Endothelial cell of umbilical vein (primary cell): ENCODE measurements around the gene USP31. TPM values are rescaled to one million over a fixed set of nuclear protein-coding genes. Genes with fewer than 3 reads are reported as not detected.

Experiments
- BruUV-seq: library from RNA; stranded (reverse); fragments of 400-500 nt; replicated peaks from 2 replicates; lab custom pipeline; 2021; lab: Mats Ljungman, UMichigan
- CTCF ChIA-PET: fragments of 300-600, 350-600 bp; sonication (Branson Sonifier 250); formaldehyde crosslinking; loops from one replicate; lab custom pipeline; 2021; ENCODE audit warnings: antibody characterized with exemption, inconsistent platforms; lab: Charles Lee
- POLR2A ChIA-PET: fragments of 300-600, 350-600 bp; sonication (Branson Sonifier 250); formaldehyde crosslinking; loops from one replicate; lab custom pipeline; 2021; ENCODE audit warnings: antibody characterized with exemption, inconsistent platforms; lab: Charles Lee
- DNase-seq: peaks from one replicate; pipeline ENCODE4 v3.0.0-alpha.2; 2011; ENCODE audit warnings: low read depth, low spot score
- FAIRE-seq: peaks from 2 replicates; lab custom pipeline; 2011; peaks lifted over from hg19 to GRCh38; lab: Jason Lieb, UNC
- H2AFZ ChIP-seq: 2 replicates; pipeline ENCODE4 v1.6.0; 2012; ENCODE audit warnings: low read depth, low read length, control low read depth, inconsistent platforms
- H3K27ac ChIP-seq: 2 replicates; pipeline ENCODE4 v1.5.1; 2011; ENCODE audit warnings: low read depth, mild to moderate bottlenecking, control low read depth, low read length, moderate library complexity; ENCODE audit not compliant: insufficient read depth
- H3K27me3 ChIP-seq, 2 experiments: 2 replicates each; pipeline versions ENCODE4 v1.6.0 to v1.6.1; 2011; ENCODE audit warnings: low read length in 2 of 2, mixed read lengths in 1 of 2; ENCODE audit not compliant: control insufficient read depth in 2 of 2, insufficient read depth in 2 of 2
- H3K36me3 ChIP-seq, 2 experiments: 2 replicates in 1 of 2; 3 replicates in 1 of 2; pipeline ENCODE4 v1.5.1; 2011; ENCODE audit warnings: low read length in 2 of 2, mild to moderate bottlenecking in 1 of 2, moderate library complexity in 1 of 2; ENCODE audit not compliant: control insufficient read depth in 2 of 2, insufficient read depth in 2 of 2; ENCODE audit errors: extremely low read depth in 1 of 2
- H3K4me1 ChIP-seq: 3 replicates; pipeline ENCODE4 v1.5.1; 2011; ENCODE audit warnings: mild to moderate bottlenecking, low read length; ENCODE audit not compliant: control insufficient read depth, insufficient read depth; ENCODE audit errors: extremely low read depth
- H3K4me2 ChIP-seq: 2 replicates; pipeline ENCODE4 v1.6.1; 2011; ENCODE audit warnings: low read length, control low read depth, mixed read lengths; ENCODE audit not compliant: insufficient read depth
- H3K4me3 ChIP-seq, 3 experiments: fragments of 200-600 bp in 1 of 3; sonication (generic), shearing (Covaris generic) in 1 of 3; replicated peaks in 1 of 3; 2 replicates each; pipeline ENCODE4 v1.5.1; 2011 to 2016; ENCODE audit warnings: control low read depth in 3 of 3, low read length in 3 of 3, mild to moderate bottlenecking in 2 of 3, inconsistent platforms in 1 of 3, low read depth in 1 of 3, moderate library complexity in 1 of 3; ENCODE audit not compliant: insufficient read depth in 1 of 3
- H3K79me2 ChIP-seq: 2 replicates; pipeline ENCODE4 v1.6.0; 2012; ENCODE audit warnings: low read length, inconsistent platforms; ENCODE audit not compliant: control insufficient read depth, insufficient read depth
- H3K9ac ChIP-seq: replicated peaks from 2 replicates; pipeline ENCODE3; 2011; ENCODE audit warnings: low read length, control low read depth; ENCODE audit not compliant: insufficient read depth; ENCODE audit errors: extremely low read depth
- H3K9me1 ChIP-seq: replicated peaks from 3 replicates; pipeline ENCODE4 v1.6.0; 2011; ENCODE audit warnings: mild to moderate bottlenecking, low read length; ENCODE audit not compliant: control insufficient read depth, insufficient read depth; ENCODE audit errors: extremely low read depth
- H3K9me3 ChIP-seq: replicated peaks from 2 replicates; pipeline ENCODE4 v1.5.1; 2012; ENCODE audit warnings: low read length, inconsistent platforms; ENCODE audit not compliant: control insufficient read depth, insufficient read depth
- H4K20me1 ChIP-seq: replicated peaks from 2 replicates; pipeline ENCODE3; 2011; ENCODE audit warnings: mild to moderate bottlenecking, low read length; ENCODE audit not compliant: control insufficient read depth, insufficient read depth; ENCODE audit errors: extremely low read depth
- FOS ChIP-seq: IDR thresholded peaks from 2 replicates; pipeline ENCODE4 v1.6.1; 2011; ENCODE audit warnings: mild to moderate bottlenecking, low read length, moderate library complexity, borderline replicate concordance; ENCODE audit not compliant: insufficient read depth
- GATA2 ChIP-seq: IDR thresholded peaks from 2 replicates; pipeline ENCODE4 v1.7.0; 2011; ENCODE audit warnings: low read depth, mild to moderate bottlenecking, moderate library complexity, mixed read lengths, low read length; ENCODE audit not compliant: insufficient read length, insufficient read depth
- POLR2AphosphoS5 ChIP-seq: IDR thresholded peaks from 2 replicates; pipeline ENCODE4 v1.6.1; 2012; ENCODE audit warnings: low read depth, mild to moderate bottlenecking, control low read depth, low read length, moderate library complexity; ENCODE audit not compliant: insufficient read depth
- dilution Hi-C: fragments of 300-500 bp; cut with MboI; formaldehyde crosslinking; loops from one replicate; pipeline ENCODE4 v1.15.0; 2019; ENCODE audit warnings: low sequenced_read_pairs; ENCODE audit not compliant: extremely low pct_ligation_motif_present
- intact Hi-C: fragments of 100-400 bp; cut with micrococcal nuclease; formaldehyde crosslinking; loops from one replicate; pipeline ENCODE4 v1.10.0; 2022
- polyA plus RNA-seq, 4 experiments: library from polyadenylated mRNA; depleted of rRNA in 3 of 4; stranded (reverse) in 3 of 4; unstranded in 1 of 4; fragments of >200 nt; gene quantifications; 2 replicates each; pipeline versions ENCODE4 v1.2.1 to v1.2.3, GENCODE V29; 2011 to 2012; ENCODE audit warnings: missing spikeins in 1 of 4
- total RNA-seq: library from RNA; stranded (reverse); gene quantifications from 2 replicates; pipeline ENCODE4 v1.2.3, GENCODE V29; 2021
- TF ChIP-seq, protein P1 (sequence below), 2 donors: IDR thresholded peaks; 1 replicate in 1 of 2; 2 replicates in 1 of 2; pipeline ENCODE4 v1.5.1; 2011; ENCODE audit warnings: low read length in 2 of 2, mild to moderate bottlenecking in 2 of 2, moderate library complexity in 2 of 2, control low read depth in 1 of 2, inconsistent platforms in 1 of 2, low read depth in 1 of 2; ENCODE audit not compliant: insufficient read depth in 1 of 2; ENCODE audit errors: extremely low read depth in 1 of 2

Gene USP31
- total and polyA plus RNA-seq, 2 donors (not counting 3 experiments of a cell fraction or from before 2014, with no cell fraction given): 14.5 to 42.4 TPM

DNA sequence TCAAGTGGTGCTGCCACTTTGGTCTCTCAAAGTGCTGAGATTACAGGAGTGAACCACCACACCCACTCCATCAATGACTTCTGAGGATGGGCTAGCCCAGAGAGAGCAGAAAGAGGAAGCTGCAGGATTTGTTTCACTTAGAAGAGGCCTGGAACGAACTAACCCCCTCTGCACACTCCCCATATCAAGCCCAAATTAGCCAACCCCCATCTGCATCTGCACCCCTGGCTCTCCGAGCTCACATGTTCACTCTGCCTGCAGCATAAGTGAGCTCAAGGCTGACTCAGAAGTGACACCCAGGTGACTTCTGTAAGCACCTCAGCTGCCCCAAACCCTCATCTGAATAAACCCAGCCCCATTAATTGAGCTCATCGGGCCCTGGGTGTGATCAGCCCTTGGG, 38.1 kb upstream of the USP31 start:
- ChIA-PET POLR2A (no interaction called here), CTCF (interaction anchor here (0.7 to 13.5 kb wide), 3 partner anchors 22 to 292 kb away, joined by 3 to 371 read pairs (median 3); no protein-coding TSS in a partner anchor)
- Histone ChIP-seq H3K36me3 (no peaks in the 10 kb centered on the region), H4K20me1 (no peaks in the 10 kb centered on the region), H3K9ac (no peak overlapping the region), H3K79me2 (no peaks in the 10 kb centered on the region), H3K4me1 (peaks cover 5% of the 10 kb centered on the region), H3K27ac (no peak overlapping the region), H3K4me2 (no peak overlapping the region), H3K9me3 (no peaks in the 10 kb centered on the region), H3K4me3 (no peak overlapping the region), H2AFZ (no peak overlapping the region), H3K27me3 (peaks cover 27 to 30% of the 10 kb centered on the region in 2 experiments), H3K9me1 (no peaks in the 10 kb centered on the region)
- DNase-seq (no peak), FAIRE-seq (no peak)
- intact Hi-C loops: no loop called here
- TF ChIP-seq GATA2: no peak
- TF ChIP-seq, protein P1, sequence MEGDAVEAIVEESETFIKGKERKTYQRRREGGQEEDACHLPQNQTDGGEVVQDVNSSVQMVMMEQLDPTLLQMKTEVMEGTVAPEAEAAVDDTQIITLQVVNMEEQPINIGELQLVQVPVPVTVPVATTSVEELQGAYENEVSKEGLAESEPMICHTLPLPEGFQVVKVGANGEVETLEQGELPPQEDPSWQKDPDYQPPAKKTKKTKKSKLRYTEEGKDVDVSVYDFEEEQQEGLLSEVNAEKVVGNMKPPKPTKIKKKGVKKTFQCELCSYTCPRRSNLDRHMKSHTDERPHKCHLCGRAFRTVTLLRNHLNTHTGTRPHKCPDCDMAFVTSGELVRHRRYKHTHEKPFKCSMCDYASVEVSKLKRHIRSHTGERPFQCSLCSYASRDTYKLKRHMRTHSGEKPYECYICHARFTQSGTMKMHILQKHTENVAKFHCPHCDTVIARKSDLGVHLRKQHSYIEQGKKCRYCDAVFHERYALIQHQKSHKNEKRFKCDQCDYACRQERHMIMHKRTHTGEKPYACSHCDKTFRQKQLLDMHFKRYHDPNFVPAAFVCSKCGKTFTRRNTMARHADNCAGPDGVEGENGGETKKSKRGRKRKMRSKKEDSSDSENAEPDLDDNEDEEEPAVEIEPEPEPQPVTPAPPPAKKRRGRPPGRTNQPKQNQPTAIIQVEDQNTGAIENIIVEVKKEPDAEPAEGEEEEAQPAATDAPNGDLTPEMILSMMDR (IDR thresholded peaks at IDR 0.05; ENCODE audit: extremely low read depth in 1 of 2, insufficient read depth in 1 of 2, low read depth in 1 of 2, low read length in 2 of 2): no peak
- no TSS peak for BruUV-seq
- dilution Hi-C loops: no loop called here

DNA sequence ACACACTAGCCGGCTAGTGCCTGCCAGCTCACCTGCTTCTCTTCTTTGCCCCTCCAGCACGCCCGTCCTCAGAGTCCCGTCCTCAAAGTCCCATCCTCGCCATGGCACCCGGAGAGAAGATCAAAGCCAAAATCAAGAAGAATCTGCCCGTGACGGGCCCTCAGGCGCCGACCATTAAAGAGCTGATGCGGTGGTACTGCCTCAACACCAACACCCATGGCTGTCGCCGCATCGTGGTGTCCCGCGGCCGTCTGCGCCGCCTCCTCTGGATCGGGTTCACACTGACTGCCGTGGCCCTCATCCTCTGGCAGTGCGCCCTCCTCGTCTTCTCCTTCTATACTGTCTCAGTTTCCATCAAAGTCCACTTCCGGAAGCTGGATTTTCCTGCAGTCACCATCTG, 36.9 kb upstream of the USP31 start:
- intact Hi-C loops: no loop called here

More for the DNA sequence above, 36.9 kb upstream of the USP31 start:
- dilution Hi-C loops: no loop called here
- TF ChIP-seq, protein P1 (IDR thresholded peaks at IDR 0.05; ENCODE audit: extremely low read depth in 1 of 2, insufficient read depth in 1 of 2, low read depth in 1 of 2, low read length in 2 of 2): no peak
- no peak for TF ChIP-seq POLR2AphosphoS5
- no peak for TF ChIP-seq FOS
- Histone ChIP-seq H3K4me1 (peaks cover 5% of the 10 kb centered on the region), H3K4me3 (no peak overlapping the region), H3K27ac (no peak overlapping the region), H4K20me1 (no peaks in the 10 kb centered on the region), H3K9me3 (no peaks in the 10 kb centered on the region), H3K79me2 (no peaks in the 10 kb centered on the region), H2AFZ (no peak overlapping the region), H3K4me2 (no peak overlapping the region), H3K36me3 (no peaks in the 10 kb centered on the region), H3K27me3 (peaks cover 27 to 30% of the 10 kb centered on the region in 2 experiments), H3K9ac (no peak overlapping the region), H3K9me1 (no peaks in the 10 kb centered on the region)
- ChIA-PET CTCF (interaction anchor here (13.5 kb wide), 1 partner anchor 248 kb away, joined by 371 read pairs; no protein-coding TSS in a partner anchor), POLR2A (no interaction called here)
- no peak for FAIRE-seq
- DNase-seq: no peak
- BruUV-seq: no TSS peak
